ENCODE data around the gene PCBP3.

Gene PCBP3

DNA sequence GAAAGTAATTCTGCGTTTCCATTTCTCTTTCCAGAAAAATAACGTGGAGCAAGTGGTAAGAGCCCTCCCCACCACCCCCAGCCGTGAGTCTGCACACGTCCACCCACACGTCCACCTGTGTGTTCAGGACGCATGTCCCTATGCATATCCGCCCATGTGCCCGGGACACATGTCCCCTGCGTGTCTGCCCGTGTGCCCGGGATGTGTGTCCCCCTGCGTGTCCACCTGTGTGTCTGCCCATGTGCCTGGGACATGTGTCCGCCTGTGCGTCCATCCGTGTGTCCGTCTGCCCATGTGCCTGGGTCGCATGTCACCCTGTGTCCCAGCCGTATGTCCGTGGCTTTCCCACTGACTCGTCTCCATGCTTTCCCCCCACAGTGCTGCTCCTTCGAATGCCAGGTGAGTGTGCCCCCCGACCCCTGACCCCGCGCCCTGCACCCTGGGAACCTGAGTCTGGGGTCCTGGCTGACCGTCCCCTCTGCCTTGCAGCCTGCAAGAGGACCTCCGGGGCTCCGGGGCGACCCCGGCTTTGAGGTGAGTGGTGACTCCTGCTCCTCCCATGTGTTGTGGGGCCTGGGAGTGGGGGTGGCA is 343.7 kb downstream of the PCBP3 start:
- DNase-seq: no peak

DNA sequence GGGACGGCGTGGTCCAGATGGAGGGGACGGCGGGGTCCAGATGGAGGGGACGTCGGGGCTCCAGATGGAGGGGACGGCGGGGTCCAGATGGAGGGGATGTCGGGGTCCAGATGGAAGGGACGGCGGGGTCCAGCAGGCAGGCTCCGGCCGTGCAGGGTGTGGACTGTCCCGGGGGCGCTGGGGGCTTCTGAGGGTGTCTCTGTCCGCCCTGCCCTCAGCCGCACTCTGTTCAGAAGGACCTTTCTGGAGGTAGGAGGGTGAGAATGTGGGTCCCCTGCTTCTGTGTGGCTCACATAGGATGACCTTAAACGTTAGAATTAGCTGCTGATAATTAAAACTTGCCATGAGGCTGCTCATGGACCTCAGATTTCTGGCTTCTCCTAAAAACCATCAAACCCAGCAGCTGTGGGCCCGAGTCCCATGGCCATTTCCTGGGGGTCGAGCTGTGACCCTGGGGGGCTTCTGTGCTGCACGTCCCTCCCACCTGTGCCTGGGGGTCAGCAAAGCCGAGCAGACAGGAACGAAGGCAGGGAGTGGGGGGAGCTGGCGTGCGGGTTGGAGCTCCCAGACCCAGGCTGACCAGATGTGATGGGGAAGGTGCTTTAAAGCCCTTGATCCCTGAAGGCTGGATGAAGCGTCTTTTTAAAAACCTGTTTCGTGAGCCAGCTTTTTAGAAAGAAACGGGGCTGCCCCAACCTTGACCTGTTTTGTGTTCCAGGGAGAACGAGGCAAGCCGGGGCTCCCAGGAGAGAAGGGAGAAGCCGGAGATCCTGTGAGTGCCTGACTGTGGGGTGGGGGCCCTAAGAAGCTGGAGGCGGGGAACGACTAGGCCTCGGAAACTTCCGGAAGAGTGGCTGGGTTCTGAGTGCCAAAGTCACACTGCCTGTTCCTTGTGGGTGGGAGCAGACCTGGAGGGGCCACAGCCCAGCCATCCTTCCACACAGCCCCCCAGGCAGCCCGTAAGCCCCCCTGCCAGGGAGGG is 345.1 kb downstream of the PCBP3 start:
- no peak for DNase-seq

DNA sequence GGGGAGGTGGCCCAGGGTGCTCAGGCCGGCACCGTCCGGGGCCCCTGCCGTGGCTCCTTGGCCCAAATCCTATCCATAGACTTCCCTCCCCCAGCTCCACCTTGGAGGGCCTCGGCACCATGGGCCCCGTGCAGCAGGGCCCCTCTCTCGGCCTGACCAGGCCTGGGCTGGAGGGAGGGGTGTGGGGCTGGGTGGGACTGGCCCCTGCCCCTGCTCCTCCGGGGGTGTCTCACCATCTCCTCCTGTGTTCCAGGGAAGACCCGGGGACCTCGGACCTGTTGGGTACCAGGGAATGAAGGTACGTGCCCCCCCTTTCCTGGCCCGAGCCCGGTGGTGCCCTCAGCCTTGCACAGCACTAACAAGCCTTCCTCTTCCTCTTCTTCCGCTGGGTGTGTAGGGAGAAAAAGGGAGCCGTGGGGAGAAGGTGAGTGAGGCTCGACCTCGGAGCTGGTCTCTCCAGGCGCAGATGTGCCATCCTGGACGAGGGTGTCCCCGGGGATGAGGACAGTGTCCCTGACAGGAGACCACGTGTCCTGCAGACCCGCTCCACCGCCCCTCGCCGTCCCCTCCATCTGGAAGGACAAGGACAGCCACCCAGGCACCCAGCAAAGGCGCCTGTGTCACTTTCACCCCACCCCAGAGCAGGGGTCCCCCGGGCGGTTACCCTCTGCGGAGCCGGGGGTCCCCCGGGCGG is 346.0 kb downstream of the PCBP3 start:
- DNase-seq: no peak

DNA sequence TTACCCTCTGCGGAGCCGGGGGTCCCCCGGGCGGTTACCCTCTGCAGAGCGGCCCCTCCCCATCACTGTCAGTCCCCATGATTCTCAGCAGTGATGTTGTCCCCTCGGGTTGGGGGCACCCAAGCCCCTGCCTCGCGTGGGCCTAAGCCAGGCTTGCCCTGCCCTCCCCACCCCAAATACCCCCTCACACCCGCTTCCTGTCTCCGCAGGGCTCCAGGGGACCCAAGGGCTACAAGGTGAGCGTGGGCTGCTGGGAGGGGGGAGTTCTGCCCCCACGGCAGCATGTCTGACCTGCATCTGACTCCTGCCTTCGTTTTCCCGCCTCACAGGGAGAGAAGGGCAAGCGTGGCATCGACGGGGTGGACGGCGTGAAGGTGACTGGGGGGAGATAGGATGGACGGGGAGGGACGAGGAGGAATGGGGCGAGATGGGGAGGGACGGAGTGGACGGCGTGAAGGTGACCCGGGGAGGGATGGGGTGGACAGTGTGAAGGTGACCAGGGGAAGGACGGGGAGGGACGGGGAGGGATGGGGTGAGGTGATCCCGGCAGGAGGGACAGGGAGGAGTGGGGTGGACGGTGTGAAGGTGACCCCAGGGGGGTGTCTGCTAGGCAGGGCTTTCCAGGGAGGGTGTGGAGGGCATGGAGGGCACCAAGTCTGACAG is 346.7 kb downstream of the PCBP3 start:
- no peak for DNase-seq

DNA sequence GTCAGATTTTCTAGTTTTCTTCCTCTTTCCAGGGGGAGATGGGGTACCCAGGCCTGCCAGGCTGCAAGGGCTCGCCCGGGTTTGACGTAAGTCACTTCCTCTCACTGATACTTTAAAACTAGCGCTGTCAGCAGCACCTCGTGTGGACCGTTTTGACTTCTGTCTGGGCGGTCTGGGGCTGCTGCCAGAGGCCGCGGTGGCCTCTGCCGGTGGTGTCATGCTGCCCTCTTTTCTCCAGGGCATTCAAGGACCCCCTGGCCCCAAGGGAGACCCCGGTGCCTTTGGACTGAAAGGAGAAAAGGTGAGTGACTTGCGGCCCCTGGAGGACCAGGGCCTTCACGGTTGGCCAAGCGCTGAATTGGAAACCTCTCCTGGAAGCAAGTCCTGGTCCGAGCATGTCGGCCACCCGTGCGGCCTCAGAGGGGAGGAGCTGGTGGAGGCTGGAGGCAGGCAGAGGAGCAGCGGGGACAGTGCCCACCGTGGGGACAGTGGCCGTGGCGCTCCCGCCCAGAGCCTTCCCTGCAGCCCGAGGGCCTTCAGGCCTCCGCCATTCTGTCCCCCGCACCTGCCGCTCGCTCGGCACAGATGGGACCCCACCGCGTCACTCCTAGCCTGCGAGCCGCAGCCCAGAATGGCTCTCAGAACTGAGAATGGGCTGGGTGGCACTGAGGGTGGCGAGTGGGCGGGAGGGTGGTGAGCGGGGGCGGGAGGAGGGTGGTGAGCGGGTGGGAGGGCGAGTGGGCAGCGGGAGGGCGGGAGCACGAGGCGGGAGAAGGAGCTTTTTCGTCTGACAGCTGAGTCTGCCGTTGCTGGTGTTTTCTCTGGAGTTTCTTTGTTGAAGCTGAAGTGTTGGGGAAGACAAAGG is 347.4 kb downstream of the PCBP3 start:
- no peak for DNase-seq

DNA sequence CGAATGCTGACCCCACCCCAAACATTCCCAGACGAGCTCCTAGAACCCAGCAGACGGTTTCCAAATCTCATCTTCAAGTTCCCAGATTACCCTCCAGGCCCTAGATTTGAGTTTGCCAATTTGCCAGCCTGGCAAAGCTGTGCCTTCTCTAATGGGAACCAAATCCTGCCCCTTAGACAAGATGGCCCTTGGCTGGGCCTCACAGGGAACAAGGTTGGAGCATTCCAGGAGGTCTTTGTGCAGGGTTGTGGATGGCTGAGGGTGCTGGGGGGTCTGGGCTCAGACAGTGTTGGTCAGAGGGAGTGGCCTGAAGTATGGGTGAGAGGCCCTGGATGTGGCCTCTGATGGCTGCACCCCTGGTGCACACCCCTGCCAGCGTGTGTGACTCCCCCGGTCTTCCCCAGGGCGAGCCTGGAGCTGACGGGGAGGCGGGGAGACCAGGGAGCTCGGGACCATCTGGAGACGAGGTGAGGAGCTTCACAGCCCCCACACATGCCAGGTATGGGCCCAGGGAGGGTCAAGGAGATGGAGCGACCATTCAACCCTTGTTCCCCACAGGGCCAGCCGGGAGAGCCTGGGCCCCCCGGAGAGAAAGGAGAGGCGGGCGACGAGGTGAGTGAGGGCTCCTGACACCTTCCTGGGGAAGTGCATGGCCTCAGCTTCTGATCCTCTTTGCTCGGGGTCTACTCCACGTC is 348.2 kb downstream of the PCBP3 start:
- DNase-seq: no peak

Data from T-helper 9 cell (primary cell).